ENCODE measurements around the gene ADGRL2.

ADGRL2 gene

GRCh38 chr1:81970416-81970815 is 169.7 kb downstream of the ADGRL2 start:
- Histone ChIP-seq H3K4me2 (ENCODE audit: low read length) (no peak overlapping the region), H3K9ac (ENCODE audit: low read depth, low read length) (no peak overlapping the region), H3K36me3 (ENCODE audit: insufficient read depth, low read length) (no peaks in the 10 kb centered on the region), H3K4me3 (ENCODE audit: low read length) (no peak overlapping the region), H3K27me3 (ENCODE audit: control insufficient read depth, insufficient read depth, low read length) (no peaks in the 10 kb centered on the region), H3K9me3 (replicated peaks; ENCODE audit: low read length) (no peaks in the 10 kb centered on the region), H3K4me1 (ENCODE audit: control insufficient read depth, insufficient read depth, low read length) (no peaks in the 10 kb centered on the region)

- Histone ChIP-seq H3K4me3 (ENCODE audit: low read length) (no peak overlapping the region), H3K36me3 (ENCODE audit: insufficient read depth, low read length) (no peaks in the 10 kb centered on the region), H3K4me1 (ENCODE audit: control insufficient read depth, insufficient read depth, low read length) (no peaks in the 10 kb centered on the region), H3K9ac (ENCODE audit: low read depth, low read length) (no peak overlapping the region), H3K4me2 (ENCODE audit: low read length) (no peak overlapping the region), H3K27me3 (ENCODE audit: control insufficient read depth, insufficient read depth, low read length) (no peaks in the 10 kb centered on the region), H3K9me3 (replicated peaks; ENCODE audit: low read length) (no peaks in the 10 kb centered on the region)
Measured at GRCh38 chr1:81974222-81974841, 173.6 kb downstream of the ADGRL2 start.

- Histone ChIP-seq H3K9ac (ENCODE audit: low read depth, low read length) (no peak overlapping the region), H3K4me3 (ENCODE audit: low read length) (no peak overlapping the region), H3K4me1 (ENCODE audit: control insufficient read depth, insufficient read depth, low read length) (no peaks in the 10 kb centered on the region), H3K36me3 (ENCODE audit: insufficient read depth, low read length) (no peaks in the 10 kb centered on the region), H3K4me2 (ENCODE audit: low read length) (no peak overlapping the region), H3K9me3 (replicated peaks; ENCODE audit: low read length) (no peaks in the 10 kb centered on the region), H3K27me3 (ENCODE audit: control insufficient read depth, insufficient read depth, low read length) (no peaks in the 10 kb centered on the region)
Measured at GRCh38 chr1:81974883-81975555, 174.3 kb downstream of the ADGRL2 start.

GRCh38 chr1:81976539-81976938 is 175.8 kb downstream of the ADGRL2 start:
- H3K9me3 ChIP-seq (replicated peaks; ENCODE audit: low read length) = no peaks in the 10 kb centered on the region
- H3K4me2 ChIP-seq (ENCODE audit: low read length) = no peak overlapping the region
- H3K4me3 ChIP-seq (ENCODE audit: low read length) = no peak overlapping the region
- H3K27me3 ChIP-seq (ENCODE audit: control insufficient read depth, insufficient read depth, low read length) = no peaks in the 10 kb centered on the region
- no peaks in the 10 kb centered on the region for H3K4me1 ChIP-seq (ENCODE audit: control insufficient read depth, insufficient read depth, low read length)
- no peak overlapping the region for H3K9ac ChIP-seq (ENCODE audit: low read depth, low read length)
- H3K36me3 ChIP-seq (ENCODE audit: insufficient read depth, low read length) = no peaks in the 10 kb centered on the region

GRCh38 chr1:81978945-81979344 is 178.2 kb downstream of the ADGRL2 start:
- Histone ChIP-seq H3K36me3 (ENCODE audit: insufficient read depth, low read length) (no peaks in the 10 kb centered on the region), H3K4me3 (ENCODE audit: low read length) (no peak overlapping the region)

GRCh38 chr1:81982523-81982922 is 181.8 kb downstream of the ADGRL2 start:
- H3K4me2 ChIP-seq (ENCODE audit: low read length) = no peak overlapping the region
- no peak overlapping the region for H3K4me3 ChIP-seq (ENCODE audit: low read length)

More at GRCh38 chr1:81978945-81979344, 178.2 kb downstream of the ADGRL2 start:
- Histone ChIP-seq H3K4me2 (ENCODE audit: low read length) (no peak overlapping the region), H3K4me1 (ENCODE audit: control insufficient read depth, insufficient read depth, low read length) (no peaks in the 10 kb centered on the region), H3K27me3 (ENCODE audit: control insufficient read depth, insufficient read depth, low read length) (no peaks in the 10 kb centered on the region), H3K9ac (ENCODE audit: low read depth, low read length) (no peak overlapping the region), H3K9me3 (replicated peaks; ENCODE audit: low read length) (no peaks in the 10 kb centered on the region)

GRCh38 chr1:81989524-81989923 is 188.8 kb downstream of the ADGRL2 start:
- Histone ChIP-seq H3K4me1 (ENCODE audit: control insufficient read depth, insufficient read depth, low read length) (no peaks in the 10 kb centered on the region), H3K9ac (ENCODE audit: low read depth, low read length) (no peak overlapping the region), H3K4me2 (ENCODE audit: low read length) (no peak overlapping the region), H3K4me3 (ENCODE audit: low read length) (no peak overlapping the region), H3K9me3 (replicated peaks; ENCODE audit: low read length) (no peaks in the 10 kb centered on the region), H3K36me3 (ENCODE audit: insufficient read depth, low read length) (no peaks in the 10 kb centered on the region), H3K27me3 (ENCODE audit: control insufficient read depth, insufficient read depth, low read length) (no peaks in the 10 kb centered on the region)

More at GRCh38 chr1:81982523-81982922, 181.8 kb downstream of the ADGRL2 start:
- no peaks in the 10 kb centered on the region for H3K4me1 ChIP-seq (ENCODE audit: control insufficient read depth, insufficient read depth, low read length)
- H3K9me3 ChIP-seq (replicated peaks; ENCODE audit: low read length) = no peaks in the 10 kb centered on the region
- H3K27me3 ChIP-seq (ENCODE audit: control insufficient read depth, insufficient read depth, low read length) = no peaks in the 10 kb centered on the region
- no peaks in the 10 kb centered on the region for H3K36me3 ChIP-seq (ENCODE audit: insufficient read depth, low read length)
- no peak overlapping the region for H3K9ac ChIP-seq (ENCODE audit: low read depth, low read length)

GRCh38 chr1:81990241-81990640 is 189.5 kb downstream of the ADGRL2 start:
- no peaks in the 10 kb centered on the region for H3K9me3 ChIP-seq (replicated peaks; ENCODE audit: low read length)
- no peaks in the 10 kb centered on the region for H3K36me3 ChIP-seq (ENCODE audit: insufficient read depth, low read length)
- H3K4me1 ChIP-seq (ENCODE audit: control insufficient read depth, insufficient read depth, low read length) = no peaks in the 10 kb centered on the region
- no peaks in the 10 kb centered on the region for H3K27me3 ChIP-seq (ENCODE audit: control insufficient read depth, insufficient read depth, low read length)
- H3K4me2 ChIP-seq (ENCODE audit: low read length) = no peak overlapping the region
- no peak overlapping the region for H3K4me3 ChIP-seq (ENCODE audit: low read length)
- H3K9ac ChIP-seq (ENCODE audit: low read depth, low read length) = no peak overlapping the region

GRCh38 chr1:81998165-81998564 is 197.4 kb downstream of the ADGRL2 start:
- Histone ChIP-seq H3K27me3 (ENCODE audit: control insufficient read depth, insufficient read depth, low read length) (no peaks in the 10 kb centered on the region), H3K9ac (ENCODE audit: low read depth, low read length) (no peak overlapping the region), H3K9me3 (replicated peaks; ENCODE audit: low read length) (no peaks in the 10 kb centered on the region), H3K4me3 (ENCODE audit: low read length) (no peak overlapping the region), H3K36me3 (ENCODE audit: insufficient read depth, low read length) (no peaks in the 10 kb centered on the region), H3K4me1 (ENCODE audit: control insufficient read depth, insufficient read depth, low read length) (no peaks in the 10 kb centered on the region), H3K4me2 (ENCODE audit: low read length) (no peak overlapping the region)

GRCh38 chr1:81999364-81999763 is 198.6 kb downstream of the ADGRL2 start:
- H3K36me3 ChIP-seq (ENCODE audit: insufficient read depth, low read length) = no peaks in the 10 kb centered on the region
- H3K4me1 ChIP-seq (ENCODE audit: control insufficient read depth, insufficient read depth, low read length) = no peaks in the 10 kb centered on the region
- H3K4me3 ChIP-seq (ENCODE audit: low read length) = no peak overlapping the region
- H3K9ac ChIP-seq (ENCODE audit: low read depth, low read length) = no peak overlapping the region
- H3K27me3 ChIP-seq (ENCODE audit: control insufficient read depth, insufficient read depth, low read length) = no peaks in the 10 kb centered on the region
- no peak overlapping the region for H3K4me2 ChIP-seq (ENCODE audit: low read length)
- no peaks in the 10 kb centered on the region for H3K9me3 ChIP-seq (replicated peaks; ENCODE audit: low read length)

- H3K4me1 ChIP-seq (ENCODE audit: control insufficient read depth, insufficient read depth, low read length) = no peaks in the 10 kb centered on the region
- no peaks in the 10 kb centered on the region for H3K27me3 ChIP-seq (ENCODE audit: control insufficient read depth, insufficient read depth, low read length)
- no peak overlapping the region for H3K4me2 ChIP-seq (ENCODE audit: low read length)
- H3K9me3 ChIP-seq (replicated peaks; ENCODE audit: low read length) = no peaks in the 10 kb centered on the region
- H3K4me3 ChIP-seq (ENCODE audit: low read length) = no peak overlapping the region
- H3K36me3 ChIP-seq (ENCODE audit: insufficient read depth, low read length) = no peaks in the 10 kb centered on the region
- no peak overlapping the region for H3K9ac ChIP-seq (ENCODE audit: low read depth, low read length)
Measured at GRCh38 chr1:82000221-82000620, 199.5 kb downstream of the ADGRL2 start.

- no peaks in the 10 kb centered on the region for H3K27me3 ChIP-seq (ENCODE audit: control insufficient read depth, insufficient read depth, low read length)
- H3K9me3 ChIP-seq (replicated peaks; ENCODE audit: low read length) = no peaks in the 10 kb centered on the region
Measured at GRCh38 chr1:82001345-82001744, 200.6 kb downstream of the ADGRL2 start.

More at GRCh38 chr1:82001345-82001744, 200.6 kb downstream of the ADGRL2 start:
- Histone ChIP-seq H3K4me2 (ENCODE audit: low read length) (no peak overlapping the region), H3K9ac (ENCODE audit: low read depth, low read length) (no peak overlapping the region), H3K4me1 (ENCODE audit: control insufficient read depth, insufficient read depth, low read length) (no peaks in the 10 kb centered on the region), H3K4me3 (ENCODE audit: low read length) (no peak overlapping the region), H3K36me3 (ENCODE audit: insufficient read depth, low read length) (no peaks in the 10 kb centered on the region)

Data from skeletal muscle satellite cell (primary cell).